Stomach (tissue), 4 donors: Measurements from ENCODE around the gene L3MBTL3.

ENCODE experiments used
- POLR2A ChIP-seq, 4 donors: fragments of 450-650 bp; IDR thresholded peaks; one replicate each; pipeline ENCODE4 v1.6.1; 2016; ENCODE audit warnings: antibody characterized with exemption in 4 of 4, control low read depth in 2 of 4, mild to moderate bottlenecking in 1 of 4, moderate library complexity in 1 of 4
- TF ChIP-seq, protein P1 (sequence below), 7 experiments: fragments of 450-650 bp in 4 of 7; fragments of 200-600 bp in 3 of 7; sonication (generic) in 3 of 7; IDR thresholded peaks; one replicate each; pipeline ENCODE4 v1.5.1; 2016 to 2019; ENCODE audit warnings: antibody characterized with exemption in 7 of 7, control low read depth in 2 of 7, mild to moderate bottlenecking in 1 of 7

DNA sequence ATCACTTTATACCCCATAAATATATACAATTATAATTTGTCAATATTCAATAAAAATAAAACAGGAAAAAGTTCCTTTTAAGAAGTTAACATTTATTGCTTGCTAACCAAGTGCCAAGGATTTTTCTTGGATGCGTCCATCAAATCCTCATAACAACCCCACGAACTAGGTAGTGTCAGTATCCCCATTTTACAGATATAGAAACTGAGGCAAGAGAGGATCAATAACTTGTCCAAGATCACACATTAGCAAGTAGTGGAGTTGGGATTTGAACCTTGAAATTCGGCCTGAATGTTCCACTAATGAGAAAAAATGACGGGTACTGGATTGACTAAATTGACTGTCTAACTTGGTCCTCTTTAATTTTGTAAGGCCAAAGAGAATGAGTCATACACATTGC is 5.7 kb upstream of the L3MBTL3 start:
- TF ChIP-seq, protein P1, sequence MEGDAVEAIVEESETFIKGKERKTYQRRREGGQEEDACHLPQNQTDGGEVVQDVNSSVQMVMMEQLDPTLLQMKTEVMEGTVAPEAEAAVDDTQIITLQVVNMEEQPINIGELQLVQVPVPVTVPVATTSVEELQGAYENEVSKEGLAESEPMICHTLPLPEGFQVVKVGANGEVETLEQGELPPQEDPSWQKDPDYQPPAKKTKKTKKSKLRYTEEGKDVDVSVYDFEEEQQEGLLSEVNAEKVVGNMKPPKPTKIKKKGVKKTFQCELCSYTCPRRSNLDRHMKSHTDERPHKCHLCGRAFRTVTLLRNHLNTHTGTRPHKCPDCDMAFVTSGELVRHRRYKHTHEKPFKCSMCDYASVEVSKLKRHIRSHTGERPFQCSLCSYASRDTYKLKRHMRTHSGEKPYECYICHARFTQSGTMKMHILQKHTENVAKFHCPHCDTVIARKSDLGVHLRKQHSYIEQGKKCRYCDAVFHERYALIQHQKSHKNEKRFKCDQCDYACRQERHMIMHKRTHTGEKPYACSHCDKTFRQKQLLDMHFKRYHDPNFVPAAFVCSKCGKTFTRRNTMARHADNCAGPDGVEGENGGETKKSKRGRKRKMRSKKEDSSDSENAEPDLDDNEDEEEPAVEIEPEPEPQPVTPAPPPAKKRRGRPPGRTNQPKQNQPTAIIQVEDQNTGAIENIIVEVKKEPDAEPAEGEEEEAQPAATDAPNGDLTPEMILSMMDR (IDR thresholded peaks at IDR 0.05): no peak
- TF ChIP-seq POLR2A (IDR thresholded peaks at IDR 0.05): no peak
